GM12874 (cell line): ENCODE results near the gene ADAM29.

Experiments used
- CTCF ChIP-seq: IDR thresholded peaks from 2 replicates; pipeline ENCODE4 v1.5.1; 2011; ENCODE audit warnings: low read depth, mild to moderate bottlenecking, control low read depth, low read length, moderate library complexity; ENCODE audit not compliant: insufficient read depth

Gene ADAM29

DNA sequence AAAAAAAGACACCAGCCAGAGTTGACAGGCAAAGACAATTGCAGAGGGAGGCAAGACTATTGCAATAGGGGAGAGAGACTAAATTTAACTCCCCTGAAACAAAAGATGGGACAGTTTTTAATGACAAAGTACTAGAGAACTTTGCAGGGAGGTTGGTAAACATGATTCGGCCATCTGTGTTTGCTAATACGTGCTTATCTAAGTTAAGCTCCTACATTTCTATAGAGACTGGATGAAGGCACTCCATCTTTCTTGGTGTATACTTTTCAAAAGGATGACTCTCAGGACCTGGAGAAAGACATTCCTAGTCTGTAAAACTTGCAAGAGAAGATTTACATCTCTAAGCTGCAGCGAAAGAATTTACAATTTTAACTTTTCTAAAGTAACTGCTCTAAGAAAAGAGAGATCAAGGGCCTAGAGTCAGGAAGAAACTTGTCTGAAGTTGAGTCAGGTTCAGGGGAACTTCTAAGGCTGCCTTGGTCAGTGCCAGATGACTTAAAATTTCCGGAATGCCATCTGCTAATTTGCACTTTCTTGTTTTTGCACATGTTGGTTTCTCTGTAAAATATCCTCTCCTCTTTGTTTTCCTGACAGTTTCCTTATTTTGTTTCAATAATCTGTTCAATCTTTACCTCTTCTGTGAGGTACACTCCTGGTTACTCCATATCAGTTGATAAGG is 10.6 kb downstream of the ADAM29 start:
- TF ChIP-seq CTCF, result no peak

DNA sequence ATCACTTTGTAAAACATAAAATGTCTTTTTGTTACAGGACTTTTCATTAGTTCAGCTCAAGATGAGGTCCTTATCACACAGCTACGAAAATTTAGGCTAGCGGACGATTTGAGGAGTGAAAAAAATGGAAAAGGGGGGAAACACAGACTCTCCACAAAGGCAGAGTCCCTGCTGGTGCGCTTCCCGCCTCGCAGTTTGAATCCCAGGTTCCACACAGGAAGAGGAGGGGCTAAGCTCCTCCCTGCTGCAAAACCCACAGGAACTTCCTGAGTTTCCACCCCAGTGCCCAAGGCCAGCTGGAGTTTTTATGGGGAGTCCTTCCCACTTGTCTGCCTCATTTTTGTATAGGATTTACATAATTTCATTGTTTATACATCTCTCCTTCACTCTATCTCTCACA is 11.2 kb downstream of the ADAM29 start:
- TF ChIP-seq CTCF, result no peak

- no peak for TF ChIP-seq CTCF
Observed at GRCh38 chr4:174930895-174931294, 12.7 kb downstream of the ADAM29 start.

DNA sequence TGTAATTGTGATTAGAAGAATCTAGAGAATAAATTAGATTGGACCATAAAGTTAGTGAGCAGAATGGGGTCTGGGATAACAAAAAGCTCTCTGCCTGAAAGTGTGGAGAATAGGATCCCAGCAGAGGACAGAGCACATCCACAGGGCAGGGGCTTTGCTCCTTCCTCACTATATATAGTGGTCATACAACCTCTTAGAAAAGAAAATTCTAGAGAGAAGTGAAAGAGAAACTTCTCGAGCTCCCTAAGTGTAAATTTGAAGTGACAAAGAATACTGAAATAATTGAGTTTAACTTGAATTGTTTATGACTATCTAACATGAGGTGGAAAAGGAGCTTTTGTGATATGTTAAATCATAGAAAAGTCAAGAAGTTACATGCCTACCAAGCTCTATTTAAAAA is 14.9 kb downstream of the ADAM29 start:
- TF ChIP-seq CTCF, result no peak

DNA sequence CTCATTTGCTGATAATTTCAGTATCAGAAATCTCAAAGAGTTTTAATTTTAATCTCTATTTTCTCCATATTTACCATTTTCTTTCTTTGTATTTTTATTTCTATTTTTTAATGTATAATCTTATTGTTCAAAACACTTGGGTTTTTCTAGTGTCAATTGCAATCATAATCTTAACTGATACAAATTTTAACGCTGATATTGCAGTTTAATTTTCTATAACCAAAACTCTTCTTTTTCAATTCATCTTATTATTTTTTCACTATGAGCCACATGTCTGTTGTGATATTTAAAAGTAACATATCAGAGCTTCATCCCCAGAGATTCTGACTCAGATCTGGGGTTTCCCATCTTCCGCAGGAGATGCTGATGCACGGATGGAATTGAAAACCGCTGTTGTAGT is 16.2 kb downstream of the ADAM29 start:
- TF ChIP-seq CTCF, result no peak

GRCh38 chr4:174935607-174936006 is 17.4 kb downstream of the ADAM29 start:
- TF ChIP-seq CTCF, result no peak

GRCh38 chr4:174940002-174940401 is 21.8 kb downstream of the ADAM29 start:
- TF ChIP-seq CTCF, result no peak

GRCh38 chr4:174946246-174946645 is 28.1 kb downstream of the ADAM29 start:
- TF ChIP-seq CTCF, result no peak
